Stimulated activated CD4-positive, alpha-beta T cell treated with anti-CD3 and anti-CD28 coated beads, Interleukin-15, amount 100 ng/mL, for 48 hours (primary cell): ENCODE measurements around the gene TUBAL3.
"Not testable (repeated sequence)": the region's sequence is repeated elsewhere in the genome, so short reads cannot be mapped to it uniquely, and the experiment has no call there.

Experiments
- DNase-seq, 2 donors: peaks; one replicate each; pipeline ENCODE4 v3.0.0-alpha.2; 2020; ENCODE audit warnings: low read depth in 2 of 2

The TUBAL3 gene

GRCh38 chr10:5379202-5379601 lies 25.4 kb downstream of the TUBAL3 start:
- not testable (repeated sequence) for DNase-seq

- no peak for DNase-seq
Measured at GRCh38 chr10:5376450-5376849, 28.2 kb downstream of the TUBAL3 start.

- no peak for DNase-seq
Measured at GRCh38 chr10:5373891-5374611, 30.6 kb downstream of the TUBAL3 start.

- no peak for DNase-seq
Measured at GRCh38 chr10:5373307-5373706, 31.3 kb downstream of the TUBAL3 start.

DNA sequence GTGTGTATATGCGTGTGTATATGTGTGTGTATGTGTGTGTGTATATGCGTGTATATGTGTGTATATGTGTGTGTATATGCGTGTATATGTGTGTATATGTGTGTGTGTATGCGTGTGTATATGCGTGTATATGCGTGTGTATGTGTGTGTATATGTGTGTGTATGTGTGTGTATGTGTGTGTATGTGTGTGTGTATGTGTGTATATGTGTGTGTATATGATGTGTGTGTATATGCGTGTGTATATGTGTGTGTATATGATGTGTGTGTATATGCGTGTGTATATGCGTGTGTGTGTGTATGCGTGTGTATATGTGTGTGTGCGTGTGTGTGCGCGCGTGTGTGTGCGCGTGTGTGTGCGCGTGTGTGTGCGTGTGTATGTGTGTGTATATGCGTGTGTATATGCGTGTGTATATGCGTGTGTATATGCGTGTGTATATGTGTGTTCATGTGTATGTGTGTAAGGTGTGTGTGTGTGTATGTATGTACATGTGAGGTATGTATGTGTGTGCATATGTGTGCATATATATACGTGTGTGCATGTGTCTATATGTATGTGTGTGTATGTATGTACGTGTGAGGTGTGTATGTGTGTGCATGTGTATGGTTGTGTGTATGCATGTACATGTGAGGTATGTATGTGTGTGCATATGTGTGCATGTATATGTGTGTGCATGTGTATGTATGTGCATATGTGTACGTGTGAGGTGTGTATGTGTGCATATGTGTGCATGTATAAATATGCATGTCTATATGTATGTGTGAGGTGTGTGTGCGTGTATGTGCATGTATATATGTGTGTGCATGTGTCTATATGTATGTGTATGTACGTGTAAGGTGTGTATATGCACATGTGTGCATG lies 33.9 kb downstream of the TUBAL3 start:
- DNase-seq, result no peak

GRCh38 chr10:5369362-5370158 lies 35.1 kb downstream of the TUBAL3 start:
- no peak for DNase-seq

- DNase-seq, result no peak
Measured at GRCh38 chr10:5365928-5366327, 38.7 kb downstream of the TUBAL3 start.

DNA sequence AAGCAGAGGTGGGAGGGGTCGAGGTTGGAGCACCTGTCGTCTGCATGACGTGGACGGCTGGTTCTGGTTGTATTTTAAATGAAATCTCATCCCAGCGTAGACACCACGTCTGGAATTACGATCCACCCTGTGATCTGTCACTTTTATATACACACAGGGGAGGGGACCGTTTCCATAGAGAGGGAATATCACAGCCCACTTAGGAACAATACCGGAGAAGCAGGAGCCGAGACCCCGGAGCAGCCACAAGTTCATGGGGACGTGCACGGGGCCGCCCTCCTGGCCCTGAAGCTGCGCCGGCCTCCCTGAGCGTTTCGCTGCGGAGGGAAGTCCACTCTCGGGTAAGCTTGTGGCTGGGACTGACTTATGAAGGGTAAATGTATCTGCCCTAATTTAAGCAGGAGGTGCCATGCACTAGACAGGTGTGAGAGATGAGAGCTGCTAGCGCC lies 39.7 kb downstream of the TUBAL3 start, which contains the start of gene UCN3:
Gene UCN3, plus strand, starts transcription at position 77 of the 449 bp plus-strand sequence. CDS start 8,755 bp downstream, outside the sequence.
- DNase-seq, result no peak

DNA sequence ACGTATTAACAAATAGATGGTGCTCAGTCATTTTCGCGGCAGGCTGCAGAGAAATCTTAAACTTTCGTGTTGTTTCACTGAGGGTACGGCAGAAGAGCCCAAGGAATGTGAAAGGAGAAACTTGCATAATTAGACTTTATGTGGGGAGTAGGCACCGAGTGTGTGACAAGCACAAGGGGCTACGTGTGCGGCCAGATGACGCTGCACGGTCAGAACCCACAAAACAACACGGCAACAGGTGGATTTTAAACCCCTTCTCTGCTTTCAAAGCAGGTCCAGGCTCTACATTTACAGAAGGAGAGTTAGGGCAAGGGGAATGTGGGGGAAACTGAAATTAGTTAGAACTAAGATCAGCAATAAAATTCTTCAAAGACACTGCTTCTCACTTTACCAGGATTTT lies 40.3 kb downstream of the TUBAL3 start:
- no peak for DNase-seq

DNA sequence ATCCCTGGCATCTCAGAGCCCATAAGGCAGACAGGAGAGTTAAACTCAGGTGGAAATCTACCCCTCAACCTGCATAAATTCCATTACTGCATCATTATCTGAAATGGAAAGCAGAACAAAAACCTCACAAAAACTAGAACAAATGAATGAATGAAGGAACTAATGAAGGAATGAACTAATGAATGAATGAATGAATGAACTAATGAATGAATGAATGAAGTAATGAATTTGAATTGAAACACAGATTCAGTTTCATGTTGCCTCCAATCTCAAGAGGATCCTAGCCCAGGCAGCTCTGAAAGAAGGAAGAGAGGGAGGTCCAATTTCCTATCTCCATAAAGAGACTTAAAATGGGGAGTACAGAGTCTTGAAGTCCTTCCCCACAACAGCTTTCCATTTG lies 41.8 kb downstream of the TUBAL3 start:
- no peak for DNase-seq

- no peak for DNase-seq
Measured at GRCh38 chr10:5361966-5362365, 42.7 kb downstream of the TUBAL3 start.

DNA sequence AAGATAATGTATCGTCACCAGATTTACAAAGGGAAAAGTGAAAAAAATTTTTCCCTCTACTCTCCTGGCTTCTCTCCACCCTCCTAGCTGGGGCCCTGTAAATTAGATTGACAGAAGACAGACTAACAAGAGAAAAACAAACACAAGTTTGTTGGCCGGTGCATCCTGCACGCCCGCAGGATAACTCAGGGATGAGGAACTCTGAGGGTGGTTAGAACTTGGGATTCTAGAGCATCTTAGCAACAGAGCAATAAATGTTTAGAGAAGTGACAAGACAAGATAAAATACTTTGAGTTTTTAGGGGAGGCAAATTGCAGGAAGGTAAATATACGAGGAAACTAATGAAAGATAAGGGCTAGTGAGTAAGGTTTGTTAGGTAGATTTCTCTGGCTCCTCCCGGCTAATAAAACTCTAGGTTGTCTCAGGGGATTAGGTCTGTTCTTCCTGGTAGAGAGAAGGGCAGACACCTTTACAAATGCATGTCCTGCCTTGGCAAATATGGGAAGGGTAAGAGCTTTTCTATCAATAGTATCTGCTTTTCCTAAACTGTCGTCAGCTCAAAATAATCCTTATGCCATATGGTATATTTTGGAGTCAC lies 44.2 kb downstream of the TUBAL3 start:
- DNase-seq, result no peak

DNA sequence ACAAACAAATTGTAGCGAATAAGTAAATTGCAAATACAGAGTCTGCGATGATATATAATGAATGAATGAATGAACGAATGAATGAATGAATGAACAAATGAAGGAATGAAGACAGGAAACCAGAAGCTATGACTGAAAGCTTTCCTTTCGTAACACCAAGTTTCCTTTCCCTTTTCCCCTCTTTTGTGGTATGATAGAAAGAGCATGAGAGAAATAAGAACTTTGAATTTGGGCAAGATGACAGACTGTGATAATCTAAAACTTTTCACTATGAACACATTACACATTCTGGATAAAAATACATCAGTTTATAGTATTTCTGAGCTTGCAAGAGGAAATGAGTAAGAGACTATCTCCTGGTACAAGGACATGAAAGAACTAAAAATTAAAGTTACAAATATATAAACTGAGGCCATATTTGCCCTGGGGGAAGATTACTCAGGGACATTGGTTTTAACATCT lies 48.3 kb downstream of the TUBAL3 start:
- DNase-seq, result no peak

DNA sequence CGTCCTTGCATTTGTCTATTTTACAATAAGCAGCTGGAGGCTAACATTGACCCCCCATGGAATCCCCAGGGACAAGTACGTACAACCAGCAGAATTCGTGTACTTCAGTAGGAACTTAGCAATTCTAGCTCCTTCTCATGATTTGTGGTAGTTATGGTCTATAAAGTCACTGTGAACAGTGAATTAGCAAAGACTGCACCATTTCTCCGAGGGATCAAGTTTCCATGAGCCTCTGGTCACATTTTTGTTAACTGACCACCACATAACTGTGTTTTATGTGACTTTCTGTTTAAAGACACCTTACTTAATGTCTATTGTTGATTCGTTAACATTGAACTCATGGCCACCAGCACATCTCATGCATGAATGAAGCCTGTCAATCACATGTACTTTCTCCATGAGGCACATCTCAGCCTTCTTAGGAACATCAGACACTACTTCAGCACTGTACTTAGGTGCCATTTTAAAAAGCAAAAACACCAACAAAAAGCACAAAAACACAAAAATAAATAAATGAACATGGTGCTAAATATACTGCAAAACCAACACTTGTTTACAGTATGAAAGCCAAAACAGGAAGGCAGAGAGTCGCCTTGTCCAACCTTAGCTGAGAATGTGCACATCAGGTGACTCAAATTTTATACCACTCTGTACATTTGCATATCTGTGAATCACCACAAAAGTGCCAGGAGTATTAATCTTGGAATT lies 48.9 kb downstream of the TUBAL3 start:
- no peak for DNase-seq

- DNase-seq, result no peak
Measured at GRCh38 chr10:5354068-5354467, 50.6 kb downstream of the TUBAL3 start.

- no peak for DNase-seq
Measured at GRCh38 chr10:5349362-5349761, 55.3 kb downstream of the TUBAL3 start.

GRCh38 chr10:5346881-5347280 lies 57.7 kb downstream of the TUBAL3 start:
- DNase-seq, result no peak

GRCh38 chr10:5344746-5345145 lies 59.9 kb downstream of the TUBAL3 start:
- DNase-seq, result no peak

DNA sequence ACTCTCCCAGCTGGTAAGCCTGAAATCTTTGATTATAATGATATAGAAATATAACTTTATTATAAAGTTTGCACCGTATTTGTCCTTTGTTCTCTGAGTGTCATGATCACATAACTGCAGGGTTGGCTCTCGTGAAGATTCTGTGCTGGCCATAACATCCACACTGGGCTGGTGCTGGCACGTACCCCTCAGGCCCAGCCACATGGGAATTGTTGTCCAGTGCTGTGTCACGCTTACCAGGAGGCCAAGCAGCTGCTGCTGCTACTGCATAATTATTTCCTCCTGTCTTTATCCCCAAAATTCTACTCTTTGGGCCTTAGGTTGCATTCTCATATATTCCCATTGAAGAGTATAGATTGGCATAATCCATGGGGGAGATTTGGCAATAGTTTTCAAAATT lies 60.6 kb downstream of the TUBAL3 start:
- no peak for DNase-seq

- DNase-seq, result no peak
Measured at GRCh38 chr10:5343561-5343960, 61.1 kb downstream of the TUBAL3 start.
